T-helper 1 cell treated with Interleukin-12 subunit alpha and Interleukin-12 subunit beta and Interleukin-4 antibody, amounts not matched to agents 30 μg/mL and 1 μg/mL, for 36 hours (primary cell): Measurements from ENCODE around the gene BAIAP2L1.

ENCODE experiments used
- H3K27ac Mint-ChIP-seq: one replicate; pipeline ENCODE4 v1.8.0; 2021; ENCODE audit warnings: mild to moderate bottlenecking, mixed read lengths
- H3K27me3 Mint-ChIP-seq: one replicate; pipeline ENCODE4 v1.8.0; 2021; ENCODE audit warnings: low read depth, mixed read lengths
- H3K36me3 Mint-ChIP-seq: one replicate; pipeline ENCODE4 v1.8.0; 2021; ENCODE audit warnings: low read depth, mixed read lengths
- H3K4me1 Mint-ChIP-seq: one replicate; pipeline ENCODE4 v1.8.0; 2021; ENCODE audit warnings: low read depth, mixed read lengths
- H3K4me3 Mint-ChIP-seq: one replicate; pipeline ENCODE4 v1.8.0; 2021; ENCODE audit warnings: mild to moderate bottlenecking, moderate library complexity, mixed read lengths
- H3K9me3 Mint-ChIP-seq: one replicate; pipeline ENCODE4 v1.8.0; 2021; ENCODE audit warnings: mixed read lengths

BAIAP2L1 gene

GRCh38 chr7:98355250-98355538 is 45.7 kb downstream of the BAIAP2L1 start:
- H3K9me3 Mint-ChIP-seq, result no peaks in the 10 kb centered on the region
- H3K36me3 Mint-ChIP-seq, result no peaks in the 10 kb centered on the region
- H3K27ac Mint-ChIP-seq, result no peak overlapping the region
- no peaks in the 10 kb centered on the region for H3K4me1 Mint-ChIP-seq
- H3K27me3 Mint-ChIP-seq, result no peaks in the 10 kb centered on the region
- no peak overlapping the region for H3K4me3 Mint-ChIP-seq

DNA sequence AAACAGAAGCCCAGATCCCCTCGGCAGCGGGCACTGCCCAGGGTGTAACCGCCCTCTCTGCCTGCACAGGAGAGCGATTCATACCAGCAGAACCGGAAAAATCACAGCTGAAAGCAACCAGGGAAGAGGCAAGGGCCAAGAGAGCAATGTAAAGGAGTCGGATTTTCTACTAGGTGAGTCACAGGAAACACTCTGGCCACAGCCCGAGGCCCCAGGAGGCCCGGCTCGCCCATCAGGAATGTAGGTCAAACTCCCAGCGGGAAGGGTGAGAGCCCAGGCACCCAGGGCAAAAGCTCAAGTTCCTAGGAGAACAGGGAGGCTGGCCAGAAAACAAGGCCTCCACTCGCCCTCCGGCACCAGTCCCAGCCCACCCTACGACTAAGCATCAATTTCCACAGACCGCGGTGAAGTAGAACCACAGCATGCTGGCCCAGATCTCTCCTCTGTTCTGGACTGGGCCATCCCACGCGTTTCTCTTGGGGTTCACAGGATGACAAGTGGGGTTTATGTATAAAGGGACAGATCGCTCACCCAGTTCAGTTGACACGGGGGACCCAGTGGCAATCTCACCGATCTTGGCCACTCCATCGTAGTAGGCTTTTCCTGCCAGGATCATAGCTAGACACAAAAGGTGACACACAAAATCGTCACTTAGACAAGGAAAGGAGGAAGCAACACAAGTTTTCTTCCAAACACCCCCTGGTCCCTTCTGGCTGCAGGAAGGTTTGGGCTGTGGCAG is 46.2 kb downstream of the BAIAP2L1 start:
- H3K36me3 Mint-ChIP-seq, result no peaks in the 10 kb centered on the region
- no peak overlapping the region for H3K27ac Mint-ChIP-seq
- no peaks in the 10 kb centered on the region for H3K9me3 Mint-ChIP-seq
- H3K4me1 Mint-ChIP-seq, result no peaks in the 10 kb centered on the region
- H3K4me3 Mint-ChIP-seq, result no peak overlapping the region
- no peaks in the 10 kb centered on the region for H3K27me3 Mint-ChIP-seq

DNA sequence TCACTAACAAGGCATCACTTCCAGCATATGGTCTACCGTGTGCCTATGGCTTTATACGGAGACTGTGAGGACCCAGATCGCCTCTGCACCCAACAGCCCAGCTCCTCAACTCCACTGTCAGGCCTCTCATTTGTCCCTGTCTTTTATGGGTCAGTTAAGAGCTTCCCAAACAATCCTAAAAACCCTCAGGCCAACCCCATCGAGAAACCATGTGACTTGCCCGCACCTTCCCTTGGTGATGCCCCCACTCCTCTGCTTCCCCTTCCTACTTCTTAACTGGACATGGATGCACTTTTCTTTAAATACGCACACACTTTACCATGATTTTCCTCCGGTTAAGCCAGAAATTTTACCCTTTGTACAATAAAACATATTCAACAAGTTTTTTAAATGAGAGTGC is 46.8 kb downstream of the BAIAP2L1 start:
- no peaks in the 10 kb centered on the region for H3K27me3 Mint-ChIP-seq
- H3K27ac Mint-ChIP-seq, result no peak overlapping the region
- no peaks in the 10 kb centered on the region for H3K4me1 Mint-ChIP-seq
- no peaks in the 10 kb centered on the region for H3K36me3 Mint-ChIP-seq
- no peaks in the 10 kb centered on the region for H3K9me3 Mint-ChIP-seq
- no peak overlapping the region for H3K4me3 Mint-ChIP-seq

DNA sequence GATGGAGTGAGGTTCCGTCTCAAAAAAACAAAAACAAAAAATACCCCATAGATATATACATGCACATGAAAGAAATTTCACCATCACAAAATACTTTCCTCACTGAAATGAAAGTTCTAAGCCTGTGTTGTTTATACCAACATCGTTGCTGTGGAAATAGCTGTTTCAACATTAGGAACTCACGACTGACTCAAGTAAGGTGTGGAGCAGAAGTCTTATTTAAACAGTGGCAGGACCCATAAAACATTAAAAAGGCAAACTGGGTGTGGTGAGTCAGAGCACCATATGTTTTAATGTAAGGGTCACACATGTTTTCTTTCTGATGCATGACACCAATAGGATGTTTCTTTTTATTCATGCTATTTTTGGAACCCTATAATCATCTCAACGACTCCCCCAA is 48.3 kb downstream of the BAIAP2L1 start:
- Mint-ChIP-seq H3K4me3 (no peak overlapping the region), H3K36me3 (no peaks in the 10 kb centered on the region), H3K4me1 (no peaks in the 10 kb centered on the region), H3K27ac (no peak overlapping the region), H3K9me3 (no peaks in the 10 kb centered on the region), H3K27me3 (no peaks in the 10 kb centered on the region)

- no peaks in the 10 kb centered on the region for H3K27me3 Mint-ChIP-seq
- H3K9me3 Mint-ChIP-seq, result no peaks in the 10 kb centered on the region
- H3K27ac Mint-ChIP-seq, result no peak overlapping the region
- H3K4me1 Mint-ChIP-seq, result no peaks in the 10 kb centered on the region
- H3K4me3 Mint-ChIP-seq, result no peak overlapping the region
- no peaks in the 10 kb centered on the region for H3K36me3 Mint-ChIP-seq
These were observed 49.8 kb downstream of the BAIAP2L1 start for GRCh38 chr7:98351136-98351535.

GRCh38 chr7:98348726-98349474 is 52.0 kb downstream of the BAIAP2L1 start:
- no peaks in the 10 kb centered on the region for H3K36me3 Mint-ChIP-seq
- no peaks in the 10 kb centered on the region for H3K9me3 Mint-ChIP-seq
- H3K27me3 Mint-ChIP-seq, result no peaks in the 10 kb centered on the region
- H3K4me3 Mint-ChIP-seq, result no peak overlapping the region
- H3K27ac Mint-ChIP-seq, result no peak overlapping the region
- H3K4me1 Mint-ChIP-seq, result no peaks in the 10 kb centered on the region

DNA sequence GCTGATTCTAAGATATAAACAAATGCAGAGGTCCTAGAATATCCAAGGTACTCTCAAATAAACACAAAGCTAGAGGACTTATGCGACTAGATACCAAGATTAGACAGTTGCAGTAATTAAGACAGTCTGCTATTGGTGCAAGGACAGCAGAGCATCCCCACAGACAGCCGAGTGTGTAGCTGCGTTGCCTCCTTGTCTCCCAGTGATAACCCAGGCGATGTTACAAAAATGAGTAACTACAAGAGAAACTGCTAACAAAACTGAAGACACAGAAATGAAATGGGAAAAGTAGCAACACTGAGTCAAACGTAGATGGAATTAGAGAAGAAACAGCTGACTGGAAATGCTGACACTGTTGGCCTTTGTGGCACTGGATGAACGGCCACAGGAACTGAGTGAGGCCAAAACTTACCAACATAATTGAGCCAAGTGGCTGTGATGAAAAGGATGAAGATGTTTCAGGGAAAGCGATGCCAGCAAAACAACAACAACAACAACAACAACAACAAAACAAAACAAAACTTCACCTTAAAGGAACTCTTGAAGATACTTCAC is 54.3 kb downstream of the BAIAP2L1 start:
- Mint-ChIP-seq H3K27ac (no peak overlapping the region), H3K27me3 (no peaks in the 10 kb centered on the region), H3K4me3 (no peak overlapping the region), H3K36me3 (no peaks in the 10 kb centered on the region), H3K9me3 (no peaks in the 10 kb centered on the region), H3K4me1 (no peaks in the 10 kb centered on the region)

DNA sequence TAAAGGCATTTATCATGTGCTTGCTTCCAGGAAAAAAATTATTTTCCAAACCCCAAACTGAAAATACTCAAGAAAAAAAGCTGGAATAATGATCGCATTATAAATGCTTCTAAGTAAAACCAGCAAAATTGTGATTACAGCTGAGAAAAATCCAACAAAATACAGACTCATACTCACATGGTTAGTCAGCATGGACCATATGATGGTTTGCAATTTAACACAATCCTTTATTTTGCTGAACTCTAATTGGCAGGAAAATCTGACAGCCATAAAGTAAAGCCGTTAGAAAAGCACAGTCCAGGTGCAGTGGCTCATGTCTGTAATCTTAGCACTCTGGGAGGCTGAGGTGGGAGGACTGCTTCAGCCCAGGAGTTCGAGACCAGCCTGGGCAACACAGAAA is 59.8 kb downstream of the BAIAP2L1 start:
- peaks cover 8% of the 10 kb centered on the region for H3K9me3 Mint-ChIP-seq
- no peaks in the 10 kb centered on the region for H3K4me1 Mint-ChIP-seq
- H3K36me3 Mint-ChIP-seq, result no peaks in the 10 kb centered on the region
- H3K4me3 Mint-ChIP-seq, result no peak overlapping the region
- no peaks in the 10 kb centered on the region for H3K27me3 Mint-ChIP-seq
- H3K27ac Mint-ChIP-seq, result no peak overlapping the region

- no peak overlapping the region for H3K4me3 Mint-ChIP-seq
- peaks cover 8% of the 10 kb centered on the region for H3K9me3 Mint-ChIP-seq
- no peak overlapping the region for H3K27ac Mint-ChIP-seq
- no peaks in the 10 kb centered on the region for H3K36me3 Mint-ChIP-seq
- no peaks in the 10 kb centered on the region for H3K27me3 Mint-ChIP-seq
- no peaks in the 10 kb centered on the region for H3K4me1 Mint-ChIP-seq
These were observed 61.8 kb downstream of the BAIAP2L1 start for GRCh38 chr7:98339043-98339442.

DNA sequence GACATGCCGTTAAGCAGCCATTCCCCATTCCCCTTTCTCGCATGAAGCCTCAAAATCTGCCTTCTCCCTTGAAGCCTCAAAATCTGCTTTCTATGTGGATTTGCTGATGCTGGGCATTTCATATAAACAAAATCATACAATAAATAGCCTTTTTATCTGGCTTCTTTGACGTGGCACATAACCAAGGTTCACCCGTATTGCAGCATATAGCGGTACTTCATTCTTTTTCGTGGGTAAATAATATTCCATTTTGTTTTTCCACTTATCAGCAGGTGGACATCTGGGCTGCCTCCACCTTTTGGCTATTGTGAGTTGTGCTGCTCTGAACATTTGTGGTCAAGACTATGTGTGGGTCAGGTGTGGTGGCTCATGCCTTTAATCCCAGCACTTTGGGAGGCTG is 62.4 kb downstream of the BAIAP2L1 start:
- Mint-ChIP-seq H3K4me1 (no peaks in the 10 kb centered on the region), H3K4me3 (no peak overlapping the region), H3K36me3 (no peaks in the 10 kb centered on the region), H3K9me3 (peaks cover 8% of the 10 kb centered on the region), H3K27ac (no peak overlapping the region), H3K27me3 (no peaks in the 10 kb centered on the region)

GRCh38 chr7:98335411-98335977 is 65.4 kb downstream of the BAIAP2L1 start:
- Mint-ChIP-seq H3K4me1 (no peaks in the 10 kb centered on the region), H3K4me3 (no peak overlapping the region), H3K27me3 (no peaks in the 10 kb centered on the region)

DNA sequence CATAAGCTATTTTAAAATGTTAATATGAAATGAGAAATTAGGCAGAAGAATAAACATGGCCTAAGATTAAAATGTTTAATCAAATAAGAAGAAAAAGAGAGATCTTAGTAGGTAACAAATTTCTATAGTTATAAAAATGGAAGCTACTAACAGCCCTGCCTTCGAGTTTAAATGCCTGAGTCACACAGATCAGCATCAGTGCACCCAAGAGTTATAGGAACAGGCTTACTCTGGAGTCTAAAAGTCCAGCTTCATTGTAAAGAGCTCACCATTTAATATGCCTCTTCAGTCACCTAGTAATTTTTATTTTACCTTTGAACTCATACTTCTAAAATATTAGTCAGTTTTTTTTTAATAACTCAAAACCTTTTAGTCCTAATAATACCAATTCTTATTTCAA is 66.8 kb downstream of the BAIAP2L1 start:
- no peak overlapping the region for H3K4me3 Mint-ChIP-seq
- no peak overlapping the region for H3K27ac Mint-ChIP-seq

More at GRCh38 chr7:98335411-98335977, 65.4 kb downstream of the BAIAP2L1 start:
- no peak overlapping the region for H3K27ac Mint-ChIP-seq
- no peaks in the 10 kb centered on the region for H3K36me3 Mint-ChIP-seq
- H3K9me3 Mint-ChIP-seq, result peaks cover 12% of the 10 kb centered on the region

DNA sequence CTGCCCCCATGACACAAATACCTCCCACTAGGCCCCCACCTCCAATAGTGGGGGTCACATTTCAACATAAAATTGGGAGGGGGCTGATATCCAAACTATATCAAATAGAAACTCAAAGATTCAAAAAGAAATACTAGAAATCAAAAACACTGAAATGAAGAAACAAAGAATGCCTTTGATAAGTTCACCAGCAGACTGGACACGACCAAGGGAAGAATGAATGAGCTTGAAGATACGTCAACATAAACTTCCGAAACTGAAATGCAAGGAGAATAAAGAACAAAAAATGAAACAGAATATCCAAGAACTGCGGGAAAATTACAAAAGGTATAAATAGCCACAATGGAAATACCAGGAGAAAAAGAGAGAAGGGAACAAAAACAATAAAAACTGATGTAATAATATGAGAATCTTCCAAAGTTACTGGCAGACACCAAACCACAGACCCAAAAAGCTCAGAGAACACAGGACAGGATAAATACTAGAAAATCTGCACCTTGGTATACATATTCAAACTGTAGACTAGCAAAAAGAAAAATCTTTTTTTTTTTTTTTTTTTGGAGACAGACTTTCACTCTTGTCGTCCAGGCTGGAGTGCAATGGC is 69.9 kb downstream of the BAIAP2L1 start:
- H3K27ac Mint-ChIP-seq, result no peak overlapping the region
- no peaks in the 10 kb centered on the region for H3K4me1 Mint-ChIP-seq

More for the DNA sequence above, 66.8 kb downstream of the BAIAP2L1 start:
- no peaks in the 10 kb centered on the region for H3K27me3 Mint-ChIP-seq
- H3K9me3 Mint-ChIP-seq, result peaks cover 12% of the 10 kb centered on the region
- no peaks in the 10 kb centered on the region for H3K4me1 Mint-ChIP-seq
- no peaks in the 10 kb centered on the region for H3K36me3 Mint-ChIP-seq

DNA sequence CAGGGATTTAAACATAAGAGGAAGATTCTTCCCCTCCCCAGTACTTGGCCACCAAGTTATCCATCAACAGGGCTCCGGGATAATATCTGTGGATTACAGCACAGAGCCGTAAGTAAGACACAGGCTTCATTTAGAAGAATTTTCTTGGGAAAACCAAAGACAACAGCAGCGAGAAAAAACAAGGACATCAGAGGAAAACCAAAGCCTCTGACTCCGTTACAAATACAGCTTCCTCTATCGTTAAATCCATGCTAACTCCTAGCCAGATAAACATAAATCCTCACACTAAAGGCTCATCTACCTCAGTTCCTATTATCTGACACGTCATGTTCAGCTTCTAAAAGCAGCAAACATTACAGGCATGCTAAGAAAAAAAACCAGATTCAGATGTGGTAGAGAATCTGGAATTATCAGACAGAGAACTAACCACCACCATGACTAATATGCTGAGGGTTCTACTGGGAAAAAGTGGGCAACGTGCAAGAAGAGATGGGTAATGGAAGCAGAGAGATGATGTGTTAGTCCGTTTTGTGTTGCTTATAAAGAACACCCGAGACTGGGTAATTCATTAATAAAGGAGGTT is 71.0 kb downstream of the BAIAP2L1 start:
- Mint-ChIP-seq H3K27ac (no peak overlapping the region), H3K36me3 (no peaks in the 10 kb centered on the region), H3K4me3 (no peak overlapping the region), H3K27me3 (no peaks in the 10 kb centered on the region), H3K9me3 (peaks cover 11% of the 10 kb centered on the region), H3K4me1 (no peaks in the 10 kb centered on the region)

More for the DNA sequence above, 69.9 kb downstream of the BAIAP2L1 start:
- Mint-ChIP-seq H3K9me3 (peaks cover 11% of the 10 kb centered on the region), H3K4me3 (no peak overlapping the region), H3K36me3 (no peaks in the 10 kb centered on the region), H3K27me3 (no peaks in the 10 kb centered on the region)
